SW 1271 (cell line): ENCODE data around the gene AGO4.
"Not testable (repeated sequence)": the region's sequence is repeated elsewhere in the genome, so short reads cannot be mapped to it uniquely, and the experiment has no call there.

ENCODE experiments used
- DNase-seq, 2 experiments: peaks; one replicate each; lab custom pipeline; 2025; lab: John Stamatoyannopoulos, UW

The AGO4 gene

DNA sequence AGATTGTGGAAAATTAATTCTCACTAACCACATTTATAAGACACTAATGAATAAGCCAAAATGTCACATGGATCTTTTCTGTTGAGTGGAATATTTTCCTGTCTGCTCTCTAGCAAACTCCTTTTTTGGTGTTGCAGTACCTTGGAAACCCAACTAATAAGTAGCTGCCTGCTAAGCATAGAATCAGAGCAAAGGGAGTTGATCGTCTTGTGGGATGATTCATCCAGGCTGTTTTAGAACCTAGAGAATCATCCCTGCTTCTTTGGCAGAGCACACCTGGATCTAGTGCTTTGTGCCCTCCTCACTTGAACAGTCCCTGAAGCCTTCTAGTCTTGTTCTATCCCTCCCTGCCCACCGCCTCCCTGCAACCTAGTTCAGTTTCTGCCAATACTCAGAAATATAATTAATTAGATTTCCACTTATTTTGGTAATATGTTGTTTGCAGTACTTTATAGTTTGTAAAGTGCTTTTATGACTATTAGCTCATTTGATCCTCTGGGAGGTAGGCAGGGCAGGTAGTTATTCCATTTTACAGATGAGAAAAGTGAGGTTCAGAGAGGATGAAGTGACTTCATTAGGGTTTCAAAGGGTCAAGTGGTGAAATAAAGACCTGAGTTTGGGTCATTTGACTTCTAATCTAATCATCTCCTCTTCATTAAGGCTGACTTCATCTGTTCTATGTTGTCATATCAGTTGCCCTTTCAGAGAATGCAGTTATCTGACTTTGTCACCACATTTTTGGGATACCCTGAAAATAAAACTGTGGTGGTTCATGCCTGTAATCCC, 2.5 kb downstream of the AGO4 start:
- DNase-seq = no peak

- DNase-seq = not testable (repeated sequence)
Measured at GRCh38 chr1:35812754-35813153, 4.9 kb downstream of the AGO4 start.

GRCh38 chr1:35825255-35825654, 17.4 kb downstream of the AGO4 start:
- DNase-seq = no peak

DNA sequence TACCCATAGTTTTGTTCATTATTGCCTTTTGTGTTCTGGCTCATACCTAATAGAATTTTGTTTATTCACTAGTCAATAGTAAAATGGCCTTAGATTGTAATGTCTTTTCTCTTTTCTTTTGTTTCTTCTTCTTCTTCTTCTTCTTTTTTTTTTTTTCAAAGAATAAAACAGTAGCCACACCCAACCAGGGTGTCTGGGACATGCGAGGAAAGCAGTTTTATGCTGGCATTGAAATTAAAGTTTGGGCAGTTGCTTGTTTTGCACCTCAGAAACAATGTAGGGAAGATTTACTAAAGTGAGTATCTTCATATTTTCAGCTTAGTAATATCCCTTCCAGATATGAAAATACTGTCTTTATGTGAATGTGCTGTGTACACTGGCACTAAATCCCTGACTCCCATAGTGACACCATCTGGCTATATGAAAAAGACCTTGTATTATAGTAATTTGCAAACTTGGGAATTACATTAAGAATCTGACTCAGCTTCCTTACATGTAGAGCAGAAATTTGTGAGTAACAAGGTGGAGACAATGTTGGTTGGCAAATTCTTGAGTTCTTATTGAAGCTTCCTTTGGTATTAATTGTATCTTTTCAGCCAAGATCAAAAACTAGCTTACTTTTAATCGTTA, 24.6 kb downstream of the AGO4 start:
- no peak for DNase-seq

DNA sequence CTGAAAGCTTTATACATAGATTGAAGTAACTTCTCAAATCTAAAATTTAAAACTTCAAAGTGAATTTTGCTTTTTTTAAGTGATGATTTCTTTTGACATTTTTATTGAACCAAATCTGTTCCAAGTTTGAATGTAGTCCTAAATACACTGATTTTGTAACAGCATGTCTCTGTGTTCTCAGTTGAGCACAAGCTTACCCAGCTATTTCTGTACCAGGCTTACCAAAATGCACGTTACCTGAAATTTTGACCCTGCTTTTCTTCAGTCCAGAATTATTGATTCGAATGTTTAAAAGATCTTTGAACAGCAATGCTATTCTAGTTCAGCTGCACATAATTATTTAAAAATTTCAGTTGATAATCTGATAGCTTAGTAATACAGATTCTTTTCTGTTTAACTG, 25.6 kb downstream of the AGO4 start:
- DNase-seq = no peak

- no peak for DNase-seq
Measured at GRCh38 chr1:35834218-35834617, 26.4 kb downstream of the AGO4 start.

DNA sequence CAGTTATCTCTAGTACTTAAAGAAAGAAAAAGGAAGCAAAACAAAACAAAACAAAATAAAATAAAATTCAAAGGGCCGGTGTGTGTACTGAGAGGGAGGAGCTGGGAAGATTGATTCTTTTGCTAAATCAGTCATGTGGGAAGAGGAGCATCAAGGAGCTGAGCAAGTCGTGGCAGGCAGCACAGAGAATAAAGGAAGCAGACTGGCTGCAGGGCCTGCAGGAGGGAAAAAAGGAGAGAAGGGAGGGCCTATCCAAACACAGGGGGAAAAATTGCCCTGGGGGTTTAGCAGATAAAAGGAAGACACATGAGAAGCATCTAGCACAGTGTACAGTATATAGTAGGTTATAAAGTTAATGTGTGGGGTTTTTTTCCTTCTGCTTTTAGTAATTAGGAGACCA, 27.6 kb downstream of the AGO4 start:
- no peak for DNase-seq

DNA sequence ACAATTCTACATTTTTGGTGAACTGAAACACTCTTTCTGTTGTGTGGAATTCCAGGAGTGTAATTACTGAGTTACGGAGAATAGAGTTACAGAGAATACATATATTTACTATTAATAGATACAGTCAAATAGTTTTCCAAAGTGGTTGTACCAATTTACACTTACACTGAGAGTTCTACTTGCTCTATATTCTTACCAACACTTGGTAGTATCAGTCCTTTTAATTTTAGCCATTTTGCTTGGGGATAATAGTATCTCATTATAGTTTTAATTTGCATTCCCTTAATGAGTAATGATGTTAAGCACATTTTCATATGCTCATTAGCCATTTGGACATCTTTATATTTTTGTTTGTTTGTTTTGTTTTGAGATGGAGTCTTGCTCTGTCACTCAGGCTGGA, 28.9 kb downstream of the AGO4 start:
- DNase-seq = no peak

GRCh38 chr1:35838693-35839245, 31.0 kb downstream of the AGO4 start:
- DNase-seq = no peak

GRCh38 chr1:35844826-35845225, 37.0 kb downstream of the AGO4 start:
- DNase-seq = no peak

DNA sequence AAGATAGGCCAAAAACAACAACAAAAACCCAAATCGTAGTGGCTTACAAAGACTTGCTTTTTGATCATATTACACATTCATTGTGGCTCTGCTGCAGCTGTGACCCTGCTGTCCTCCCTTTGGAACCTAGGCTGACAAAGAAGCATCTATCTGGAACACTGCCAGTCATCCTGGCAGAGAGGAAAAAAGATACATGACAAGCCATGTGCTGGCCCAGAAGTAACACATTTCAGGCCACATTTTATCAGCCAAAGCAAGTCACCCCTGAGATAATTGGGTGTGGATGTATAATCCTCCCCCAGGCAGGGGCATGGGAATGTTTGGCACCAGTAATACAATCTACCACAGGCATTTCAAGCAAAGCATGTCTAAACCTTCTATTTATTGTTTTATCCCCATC, 38.0 kb downstream of the AGO4 start:
- no peak for DNase-seq

- no peak for DNase-seq
Measured at GRCh38 chr1:35847935-35848565, 40.2 kb downstream of the AGO4 start.

DNA sequence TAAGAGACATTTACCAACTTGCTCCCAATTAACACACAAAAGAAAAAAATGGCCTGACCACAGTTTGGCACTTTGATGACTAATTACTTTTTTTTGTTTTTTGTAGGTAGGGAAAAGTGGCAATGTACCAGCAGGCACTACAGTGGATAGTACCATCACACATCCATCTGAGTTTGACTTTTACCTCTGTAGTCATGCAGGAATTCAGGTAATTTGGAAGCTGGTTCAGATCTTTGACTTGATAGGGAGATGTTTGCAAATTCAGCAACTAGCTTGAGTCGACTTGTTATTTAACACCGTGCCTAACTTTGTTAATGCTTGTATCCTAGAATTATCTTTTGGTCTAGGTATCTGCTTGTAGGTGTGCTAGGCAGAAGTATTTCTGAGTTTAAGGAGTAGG, 42.2 kb downstream of the AGO4 start:
- DNase-seq = no peak

DNA sequence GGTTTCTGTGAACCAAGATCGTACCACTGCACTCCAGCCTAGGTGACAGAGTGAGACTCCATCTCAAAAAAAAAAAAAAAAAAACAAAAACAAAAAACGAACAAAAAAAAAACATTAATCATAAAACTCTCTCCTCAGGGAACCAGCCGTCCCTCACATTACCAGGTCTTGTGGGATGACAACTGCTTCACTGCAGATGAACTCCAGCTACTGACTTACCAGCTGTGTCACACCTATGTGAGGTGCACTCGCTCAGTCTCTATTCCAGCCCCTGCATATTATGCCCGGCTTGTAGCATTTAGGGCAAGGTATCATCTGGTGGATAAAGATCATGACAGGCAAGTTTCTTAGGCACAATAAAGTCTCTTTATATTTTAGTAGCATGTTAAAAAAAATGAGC, 42.9 kb downstream of the AGO4 start:
- no peak for DNase-seq

- no peak for DNase-seq
Measured at GRCh38 chr1:35851132-35851869, 43.5 kb downstream of the AGO4 start.

GRCh38 chr1:35852241-35852640, 44.4 kb downstream of the AGO4 start:
- no peak for DNase-seq

- DNase-seq = no peak
Measured at GRCh38 chr1:35854989-35855700, 47.3 kb downstream of the AGO4 start.

DNA sequence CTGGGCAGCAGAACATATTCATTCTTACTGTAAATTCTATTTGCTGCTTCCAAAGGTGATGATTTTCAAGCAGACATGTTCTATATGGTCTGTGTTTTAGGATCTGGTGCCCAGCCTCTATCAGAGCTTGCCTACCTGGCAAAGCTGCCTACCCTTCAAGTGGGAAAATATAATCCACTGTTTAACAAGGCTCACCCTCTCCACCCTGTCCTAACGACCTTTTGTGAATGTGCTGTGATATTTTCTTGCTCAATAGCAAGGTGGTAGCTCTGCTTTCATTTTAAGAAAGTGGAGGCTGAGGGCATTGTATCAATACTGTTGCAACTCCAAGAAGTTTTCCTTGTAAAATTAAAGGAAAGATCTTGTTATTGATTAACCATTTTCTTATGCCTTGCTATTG, 49.1 kb downstream of the AGO4 start:
- DNase-seq = no peak

GRCh38 chr1:35857830-35858229, 50.0 kb downstream of the AGO4 start:
- DNase-seq = peak in 1 of 2 experiments; percentile 20

- DNase-seq = no peak
Measured at GRCh38 chr1:35860696-35861095, 52.9 kb downstream of the AGO4 start.

- DNase-seq = no peak
Measured at GRCh38 chr1:35863136-35863535, 55.3 kb downstream of the AGO4 start.
